HepG2 (cell line): ENCODE measurements around the gene NPAS2. TPM values are rescaled to one million over a fixed set of nuclear protein-coding genes. Genes with fewer than 3 reads are reported as not detected.
A peak's percentile ranks its signal among the peaks of the same experiment; 100 is the strongest.

Experiments
- ATF1 ChIP-seq: IDR thresholded peaks from 2 replicates; pipeline ENCODE4 v1.6.1; 2016; ENCODE audit warnings: mild to moderate bottlenecking, control low read depth
- CHD4 ChIP-seq: fragments of 200-600 bp; sonication (generic); IDR thresholded peaks from 2 replicates; pipeline ENCODE4 v1.7.0; 2017; ENCODE audit warnings: mild to moderate bottlenecking, low read length, borderline replicate concordance
- CREM ChIP-seq, 2 experiments: sonication (generic) in 1 of 2; formaldehyde crosslinking in 1 of 2; IDR thresholded peaks; 2 replicates each; pipeline versions ENCODE4 v1.4.0 to v1.6.1; 2016 to 2020; ENCODE audit warnings: antibody characterized with exemption in 1 of 2, mild to moderate bottlenecking in 1 of 2, missing genetic modification reagents in 1 of 2
- HMG20A ChIP-seq: IDR thresholded peaks from 2 replicates; pipeline ENCODE4 v1.6.1; 2016; ENCODE audit warnings: borderline replicate concordance
- KAT8 ChIP-seq: IDR thresholded peaks from 2 replicates; pipeline ENCODE4 v1.6.1; 2016; ENCODE audit warnings: missing genetic modification reagents, missing compliant biosample characterization
- KLF6 ChIP-seq: IDR thresholded peaks from 2 replicates; pipeline ENCODE4 v1.8.0; 2016; ENCODE audit warnings: missing biosample characterization, missing genetic modification reagents
- NFYB ChIP-seq: sonication (generic); formaldehyde crosslinking; IDR thresholded peaks from 2 replicates; pipeline ENCODE4 v1.4.0; 2020; ENCODE audit warnings: missing genetic modification reagents
- PHF5A ChIP-seq: IDR thresholded peaks from one replicate; pipeline ENCODE4 v1.6.1; 2018; ENCODE audit warnings: low read depth, missing genetic modification reagents; ENCODE audit not compliant: unreplicated experiment
- RFX5 ChIP-seq: IDR thresholded peaks from 2 replicates; pipeline ENCODE4 v1.6.1; 2011; ENCODE audit warnings: low read depth, low read length, improper control_type of control experiment
- ZNF337 ChIP-seq: sonication (generic); formaldehyde crosslinking; IDR thresholded peaks from 2 replicates; pipeline ENCODE4 v1.5.1; 2020; ENCODE audit warnings: missing genetic modification reagents, low read depth, mild to moderate bottlenecking, borderline replicate concordance
- ZNF350 ChIP-seq: sonication (generic); formaldehyde crosslinking; IDR thresholded peaks from 2 replicates; pipeline ENCODE4 v1.4.0; 2020; ENCODE audit warnings: mild to moderate bottlenecking, low read depth, missing genetic modification reagents, borderline replicate concordance
- ZNF430 ChIP-seq: sonication (generic); formaldehyde crosslinking; IDR thresholded peaks from 2 replicates; pipeline ENCODE4 v1.9.0; 2021; ENCODE audit warnings: mild to moderate bottlenecking, missing genetic modification reagents
- ZNF549 ChIP-seq: sonication (generic); formaldehyde crosslinking; IDR thresholded peaks from 2 replicates; pipeline ENCODE4 v1.5.0; 2020; ENCODE audit warnings: missing genetic modification reagents
- ZNF75D ChIP-seq: sonication (generic); formaldehyde crosslinking; IDR thresholded peaks from 2 replicates; pipeline ENCODE4 v1.8.1; 2023; ENCODE audit warnings: missing genetic modification reagents, mild to moderate bottlenecking, borderline replicate concordance
- ZNF792 ChIP-seq: IDR thresholded peaks from 2 replicates; pipeline ENCODE4 v1.6.1; 2016
- polyA plus RNA-seq, 8 experiments: library from polyadenylated mRNA; depleted of rRNA in 3 of 8; stranded (reverse) in 7 of 8; unstranded in 1 of 8; fragments of >200 nt; fragmentation: Illumina TruSeq in 4 of 8; extraction: Trizol in 4 of 8; gene quantifications; 2 replicates each; pipeline versions ENCODE4 v1.2.1 to v1.2.3, GENCODE V29; 2011 to 2016; ENCODE audit warnings: low read depth in 4 of 8, missing spikeins in 1 of 8, mixed read lengths in 1 of 8; ENCODE audit not compliant: insufficient read depth in 1 of 8
- total RNA-seq, 5 experiments: library from RNA; depleted of rRNA; stranded (reverse); fragments of >200 nt; fragmentation: Illumina TruSeq; extraction: Trizol; gene quantifications; 2 replicates each; pipeline ENCODE4 v1.2.3, GENCODE V29; 2016; ENCODE audit warnings: low read depth in 1 of 5
- TF ChIP-seq, protein P1 (sequence below): sonication (generic); formaldehyde crosslinking; IDR thresholded peaks from 2 replicates; pipeline ENCODE4 v1.8.1; 2022; ENCODE audit warnings: low read depth, mild to moderate bottlenecking, missing genetic modification reagents
- TF ChIP-seq, protein P2 (sequence below): sonication (generic); formaldehyde crosslinking; IDR thresholded peaks from 2 replicates; pipeline ENCODE4 v1.9.0; 2021; ENCODE audit warnings: mild to moderate bottlenecking, missing genetic modification reagents
- TF ChIP-seq, protein P3 (sequence below): sonication (generic); formaldehyde crosslinking; conservative IDR thresholded peaks from 2 replicates; pipeline ENCODE4 v1.8.0; 2022; ENCODE audit warnings: low read depth, missing genetic modification reagents

The NPAS2 gene
- total and polyA plus RNA-seq, 2 of the 13 experiments (the other 11 are each of a cell fraction or from before 2014, with no cell fraction given): 14.8 to 37.5 TPM

DNA sequence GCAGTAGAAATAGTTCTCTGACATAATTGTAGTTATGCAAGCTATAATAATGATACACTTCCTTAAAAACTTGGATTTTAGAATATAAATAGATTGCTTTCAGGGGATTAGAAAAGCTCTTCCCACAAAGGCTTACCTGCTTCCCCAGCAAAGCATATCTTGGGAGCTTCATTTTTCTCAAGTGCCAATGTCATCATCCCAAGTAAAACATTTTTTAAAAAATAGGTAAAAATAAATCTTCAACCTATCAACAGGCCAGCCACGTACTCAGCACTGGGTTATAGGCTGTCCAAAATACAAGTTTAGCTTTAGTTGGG is 39.0 kb upstream of the NPAS2 start (continued):
- TF ChIP-seq, protein P1, sequence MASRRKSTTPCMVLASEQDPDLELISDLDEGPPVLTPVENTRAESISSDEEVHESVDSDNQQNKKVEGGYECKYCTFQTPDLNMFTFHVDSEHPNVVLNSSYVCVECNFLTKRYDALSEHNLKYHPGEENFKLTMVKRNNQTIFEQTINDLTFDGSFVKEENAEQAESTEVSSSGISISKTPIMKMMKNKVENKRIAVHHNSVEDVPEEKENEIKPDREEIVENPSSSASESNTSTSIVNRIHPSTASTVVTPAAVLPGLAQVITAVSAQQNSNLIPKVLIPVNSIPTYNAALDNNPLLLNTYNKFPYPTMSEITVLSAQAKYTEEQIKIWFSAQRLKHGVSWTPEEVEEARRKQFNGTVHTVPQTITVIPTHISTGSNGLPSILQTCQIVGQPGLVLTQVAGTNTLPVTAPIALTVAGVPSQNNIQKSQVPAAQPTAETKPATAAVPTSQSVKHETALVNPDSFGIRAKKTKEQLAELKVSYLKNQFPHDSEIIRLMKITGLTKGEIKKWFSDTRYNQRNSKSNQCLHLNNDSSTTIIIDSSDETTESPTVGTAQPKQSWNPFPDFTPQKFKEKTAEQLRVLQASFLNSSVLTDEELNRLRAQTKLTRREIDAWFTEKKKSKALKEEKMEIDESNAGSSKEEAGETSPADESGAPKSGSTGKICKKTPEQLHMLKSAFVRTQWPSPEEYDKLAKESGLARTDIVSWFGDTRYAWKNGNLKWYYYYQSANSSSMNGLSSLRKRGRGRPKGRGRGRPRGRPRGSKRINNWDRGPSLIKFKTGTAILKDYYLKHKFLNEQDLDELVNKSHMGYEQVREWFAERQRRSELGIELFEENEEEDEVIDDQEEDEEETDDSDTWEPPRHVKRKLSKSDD (CRISPR knock-in tag): no peak
- TF ChIP-seq PHF5A (peak; percentile 5), ZNF337 (peak; percentile 84; the same call in 1 of the 2 replicates), ATF1 (no peak; the same call in 1 of the 2 replicates), CREM (IDR thresholded peaks at IDR 0.05) (0 out of 2 replicates have a peak, but pooled peaks have one; percentile 1), CREM (CRISPR knock-in tag; IDR thresholded peaks at IDR 0.05) (no peak), RFX5 (no peak), HMG20A (CRISPR knock-in tag) (no peak), ZNF430 (CRISPR knock-in tag) (no peak; the same call in 1 of the 2 replicates), KAT8 (CRISPR knock-in tag) (peak; percentile 32; the same call in 1 of the 2 replicates), KLF6 (CRISPR knock-in tag) (no peak), NFYB (no peak), ZNF350 (CRISPR knock-in tag) (no peak), ZNF792 (CRISPR knock-in tag) (no peak), ZNF75D (CRISPR knock-in tag) (no peak), ZNF549 (CRISPR knock-in tag) (no peak), CHD4 (0 out of 2 replicates have a peak, but pooled peaks have one; percentile 41)
- TF ChIP-seq, protein P2, sequence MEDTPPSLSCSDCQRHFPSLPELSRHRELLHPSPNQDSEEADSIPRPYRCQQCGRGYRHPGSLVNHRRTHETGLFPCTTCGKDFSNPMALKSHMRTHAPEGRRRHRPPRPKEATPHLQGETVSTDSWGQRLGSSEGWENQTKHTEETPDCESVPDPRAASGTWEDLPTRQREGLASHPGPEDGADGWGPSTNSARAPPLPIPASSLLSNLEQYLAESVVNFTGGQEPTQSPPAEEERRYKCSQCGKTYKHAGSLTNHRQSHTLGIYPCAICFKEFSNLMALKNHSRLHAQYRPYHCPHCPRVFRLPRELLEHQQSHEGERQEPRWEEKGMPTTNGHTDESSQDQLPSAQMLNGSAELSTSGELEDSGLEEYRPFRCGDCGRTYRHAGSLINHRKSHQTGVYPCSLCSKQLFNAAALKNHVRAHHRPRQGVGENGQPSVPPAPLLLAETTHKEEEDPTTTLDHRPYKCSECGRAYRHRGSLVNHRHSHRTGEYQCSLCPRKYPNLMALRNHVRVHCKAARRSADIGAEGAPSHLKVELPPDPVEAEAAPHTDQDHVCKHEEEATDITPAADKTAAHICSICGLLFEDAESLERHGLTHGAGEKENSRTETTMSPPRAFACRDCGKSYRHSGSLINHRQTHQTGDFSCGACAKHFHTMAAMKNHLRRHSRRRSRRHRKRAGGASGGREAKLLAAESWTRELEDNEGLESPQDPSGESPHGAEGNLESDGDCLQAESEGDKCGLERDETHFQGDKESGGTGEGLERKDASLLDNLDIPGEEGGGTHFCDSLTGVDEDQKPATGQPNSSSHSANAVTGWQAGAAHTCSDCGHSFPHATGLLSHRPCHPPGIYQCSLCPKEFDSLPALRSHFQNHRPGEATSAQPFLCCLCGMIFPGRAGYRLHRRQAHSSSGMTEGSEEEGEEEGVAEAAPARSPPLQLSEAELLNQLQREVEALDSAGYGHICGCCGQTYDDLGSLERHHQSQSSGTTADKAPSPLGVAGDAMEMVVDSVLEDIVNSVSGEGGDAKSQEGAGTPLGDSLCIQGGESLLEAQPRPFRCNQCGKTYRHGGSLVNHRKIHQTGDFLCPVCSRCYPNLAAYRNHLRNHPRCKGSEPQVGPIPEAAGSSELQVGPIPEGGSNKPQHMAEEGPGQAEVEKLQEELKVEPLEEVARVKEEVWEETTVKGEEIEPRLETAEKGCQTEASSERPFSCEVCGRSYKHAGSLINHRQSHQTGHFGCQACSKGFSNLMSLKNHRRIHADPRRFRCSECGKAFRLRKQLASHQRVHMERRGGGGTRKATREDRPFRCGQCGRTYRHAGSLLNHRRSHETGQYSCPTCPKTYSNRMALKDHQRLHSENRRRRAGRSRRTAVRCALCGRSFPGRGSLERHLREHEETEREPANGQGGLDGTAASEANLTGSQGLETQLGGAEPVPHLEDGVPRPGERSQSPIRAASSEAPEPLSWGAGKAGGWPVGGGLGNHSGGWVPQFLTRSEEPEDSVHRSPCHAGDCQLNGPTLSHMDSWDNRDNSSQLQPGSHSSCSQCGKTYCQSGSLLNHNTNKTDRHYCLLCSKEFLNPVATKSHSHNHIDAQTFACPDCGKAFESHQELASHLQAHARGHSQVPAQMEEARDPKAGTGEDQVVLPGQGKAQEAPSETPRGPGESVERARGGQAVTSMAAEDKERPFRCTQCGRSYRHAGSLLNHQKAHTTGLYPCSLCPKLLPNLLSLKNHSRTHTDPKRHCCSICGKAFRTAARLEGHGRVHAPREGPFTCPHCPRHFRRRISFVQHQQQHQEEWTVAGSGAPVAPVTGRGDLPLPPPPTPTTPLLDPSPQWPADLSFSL (CRISPR knock-in tag): 0 out of 2 replicates have a peak, but pooled peaks have one; percentile 7
- TF ChIP-seq, protein P3, sequence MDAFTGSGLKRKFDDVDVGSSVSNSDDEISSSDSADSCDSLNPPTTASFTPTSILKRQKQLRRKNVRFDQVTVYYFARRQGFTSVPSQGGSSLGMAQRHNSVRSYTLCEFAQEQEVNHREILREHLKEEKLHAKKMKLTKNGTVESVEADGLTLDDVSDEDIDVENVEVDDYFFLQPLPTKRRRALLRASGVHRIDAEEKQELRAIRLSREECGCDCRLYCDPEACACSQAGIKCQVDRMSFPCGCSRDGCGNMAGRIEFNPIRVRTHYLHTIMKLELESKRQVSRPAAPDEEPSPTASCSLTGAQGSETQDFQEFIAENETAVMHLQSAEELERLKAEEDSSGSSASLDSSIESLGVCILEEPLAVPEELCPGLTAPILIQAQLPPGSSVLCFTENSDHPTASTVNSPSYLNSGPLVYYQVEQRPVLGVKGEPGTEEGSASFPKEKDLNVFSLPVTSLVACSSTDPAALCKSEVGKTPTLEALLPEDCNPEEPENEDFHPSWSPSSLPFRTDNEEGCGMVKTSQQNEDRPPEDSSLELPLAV (CRISPR knock-in tag): no peak
